PC-3 (cell line): ENCODE measurements around the gene ACIN1. TPM values are rescaled to one million over a fixed set of nuclear protein-coding genes. Genes with fewer than 3 reads are reported as not detected.

ENCODE experiments used
- ATAC-seq: fragments of 200-7000 bp; cut with Tn5 transposase; 2 replicates; pipeline ENCODE4 v1.9.1; 2020; ENCODE audit warnings: mild to moderate bottlenecking, moderate library complexity
- BruUV-seq: library from RNA; stranded (reverse); fragments of 400-500 nt; replicated peaks from 2 replicates; lab custom pipeline; 2021; lab: Mats Ljungman, UMichigan
- CTCF ChIA-PET: fragments of 300-600 bp; sonication (Branson Sonifier 250); formaldehyde crosslinking; loops from one replicate; lab custom pipeline; 2022; ENCODE audit warnings: antibody characterized with exemption; lab: Charles Lee
- POLR2A ChIA-PET: fragments of 300-600 bp; sonication (Branson Sonifier 250); formaldehyde crosslinking; loops from one replicate; lab custom pipeline; 2022; ENCODE audit warnings: antibody characterized with exemption; ENCODE audit not compliant: unreplicated experiment; lab: Charles Lee
- DNase-seq: peaks from one replicate; pipeline ENCODE4 v3.0.0-alpha.2; 2015
- H2AFZ ChIP-seq: fragments of 300-600 bp; sonication (generic); 2 replicates; pipeline ENCODE4 v1.6.0; 2016; ENCODE audit warnings: antibody characterized with exemption, low read length
- H3F3A ChIP-seq: fragments of 300-600 bp; sonication (generic); one replicate; pipeline ENCODE4 v1.6.0; 2017; ENCODE audit warnings: antibody characterized with exemption, low read length, control low read depth, mild to moderate bottlenecking; ENCODE audit not compliant: unreplicated experiment
- H3K27ac ChIP-seq: fragments of 300-600 bp; sonication (generic); 2 replicates; pipeline ENCODE4 v1.5.1; 2016; ENCODE audit warnings: mild to moderate bottlenecking, low read length
- H3K27me3 ChIP-seq: fragments of 300-600 bp; sonication (generic); 2 replicates; pipeline ENCODE4 v1.6.1; 2016; ENCODE audit warnings: low read length, mixed read lengths
- H3K36me3 ChIP-seq: fragments of 300-600 bp; sonication (generic); 2 replicates; pipeline ENCODE4 v1.6.1; 2016; ENCODE audit warnings: low read depth, mixed run types, low read length, mixed read lengths
- H3K4me1 ChIP-seq: fragments of 300-600 bp; sonication (generic); 2 replicates; pipeline ENCODE4 v1.5.1; 2016; ENCODE audit warnings: low read length; ENCODE audit not compliant: insufficient read depth
- H3K4me2 ChIP-seq: fragments of 300-600 bp; sonication (generic); 2 replicates; pipeline ENCODE4 v1.6.0; 2016; ENCODE audit warnings: low read length
- H3K4me3 ChIP-seq: fragments of 300-600 bp; sonication (generic); 2 replicates; pipeline ENCODE4 v1.5.1; 2016; ENCODE audit warnings: mild to moderate bottlenecking, low read length, mixed read lengths
- H3K79me2 ChIP-seq: fragments of 300-600 bp; sonication (generic); 2 replicates; pipeline ENCODE4 v1.6.1; 2017; ENCODE audit warnings: low read length, mixed read lengths
- H3K9ac ChIP-seq: fragments of 300-600 bp; sonication (generic); 2 replicates; pipeline ENCODE4 v1.6.0; 2016; ENCODE audit warnings: mild to moderate bottlenecking, low read length
- H3K9me2 ChIP-seq: fragments of 300-600 bp; sonication (generic); replicated peaks from 2 replicates; pipeline ENCODE4 v1.6.1; 2016; ENCODE audit warnings: mixed run types, low read length, mixed read lengths
- H3K9me3 ChIP-seq: fragments of 300-600 bp; sonication (generic); 2 replicates; pipeline ENCODE4 v1.6.1; 2016; ENCODE audit warnings: low read length, mixed read lengths
- H4K20me1 ChIP-seq: fragments of 300-600 bp; sonication (generic); 2 replicates; pipeline ENCODE4 v1.6.1; 2016; ENCODE audit warnings: low read length, mixed read lengths
- CTCF ChIP-seq: fragments of 300-600 bp; sonication (generic); conservative IDR thresholded peaks from 2 replicates; pipeline ENCODE4 v1.5.1; 2017; ENCODE audit warnings: antibody characterized with exemption, low read depth, mild to moderate bottlenecking, low read length
- EZH2 ChIP-seq: fragments of 300-600 bp; sonication (generic); IDR thresholded peaks from one replicate; pipeline ENCODE4 v1.6.1; 2017; ENCODE audit warnings: antibody characterized with exemption, mild to moderate bottlenecking, low read length; ENCODE audit not compliant: unreplicated experiment
- EZH2phosphoT487 ChIP-seq: fragments of 300-600 bp; sonication (generic); IDR thresholded peaks from 2 replicates; pipeline ENCODE4 v1.6.1; 2018; ENCODE audit warnings: mild to moderate bottlenecking, antibody characterized with exemption, low read length, borderline replicate concordance
- intact Hi-C: fragments of 100-400 bp; cut with micrococcal nuclease; formaldehyde crosslinking; loops from 2 replicates; pipeline ENCODE4 v1.9.0; 2023
- total RNA-seq: library from RNA; depleted of rRNA; stranded (reverse); fragments of >200 nt; gene quantifications from 2 replicates; pipeline ENCODE4 v1.2.3, GENCODE V29; 2014

Gene ACIN1
- total RNA-seq, 1 experiment from 2014 or later = 112 TPM

GRCh38 chr14:23076785-23077408, 18.0 kb downstream of the ACIN1 start:
- ATAC-seq = no peak
- ChIA-PET POLR2A (no interaction called here), CTCF (interaction anchor here (0.5 to 3.7 kb wide), 3 partner anchors 8 to 44 kb away, joined by 4 to 19 read pairs (median 4); no protein-coding TSS in a partner anchor)
- BruUV-seq = no TSS peak
- no peak overlapping the region for H3K9ac ChIP-seq
- intact Hi-C loops = loop anchor here (2.0 to 10.0 kb wide), 2 partner anchors 32 to 478 kb away; partner anchors contain the start of genes THTPA and ZFHX2
- peak; percentile 62 for DNase-seq
- 0 out of 2 replicates have a peak, but pooled peaks cover 5% of the 10 kb centered on the region for H3K79me2 ChIP-seq
- TF ChIP-seq EZH2 = no peak
- no peak for TF ChIP-seq EZH2phosphoT487
- peak; percentile 83; the same call in 1 of the 2 replicates for TF ChIP-seq CTCF
- H3K4me1 ChIP-seq = peaks cover 38% of the 10 kb centered on the region
- no peak overlapping the region for H2AFZ ChIP-seq
- H3K4me3 ChIP-seq = no peak overlapping the region
- H3K9me3 ChIP-seq = no peaks in the 10 kb centered on the region
- H3F3A ChIP-seq = peaks cover 7% of the 10 kb centered on the region
- no peaks in the 10 kb centered on the region for H3K9me2 ChIP-seq
- no peak overlapping the region for H3K4me2 ChIP-seq
- H3K27ac ChIP-seq = no peak overlapping the region
- H4K20me1 ChIP-seq = no peaks in the 10 kb centered on the region
- peaks cover 73% of the 10 kb centered on the region for H3K36me3 ChIP-seq
- no peaks in the 10 kb centered on the region for H3K27me3 ChIP-seq

- Histone ChIP-seq H3K27me3 (no peaks in the 10 kb centered on the region), H4K20me1 (no peaks in the 10 kb centered on the region), H3F3A (peaks cover 11% of the 10 kb centered on the region), H2AFZ (no peak overlapping the region), H3K36me3 (peaks cover 53% of the 10 kb centered on the region), H3K79me2 (peaks cover 22% of the 10 kb centered on the region), H3K4me2 (no peak overlapping the region), H3K9ac (no peak overlapping the region), H3K4me3 (no peak overlapping the region), H3K9me3 (no peaks in the 10 kb centered on the region), H3K27ac (no peak overlapping the region), H3K4me1 (peaks cover 46% of the 10 kb centered on the region), H3K9me2 (no peaks in the 10 kb centered on the region)
- TF ChIP-seq EZH2phosphoT487 = no peak
- TF ChIP-seq EZH2 = no peak
- TF ChIP-seq CTCF = no peak
- intact Hi-C loops = loop anchor here (10.0 kb wide), 1 partner anchor 480 kb away; the partner anchor contains the start of genes THTPA and ZFHX2
- no peak for ATAC-seq
- no peak for DNase-seq
- BruUV-seq = no TSS peak
- POLR2A ChIA-PET = no interaction called here
- CTCF ChIA-PET = no interaction called here
Observed at GRCh38 chr14:23074906-23075305, 20.0 kb downstream of the ACIN1 start.
